H1 (cell line): ENCODE measurements around the gene INPP5J.

Experiments used
- CHD2 ChIP-seq: IDR thresholded peaks from 2 replicates; pipeline ENCODE4 v1.6.1; 2012; ENCODE audit warnings: low read length, improper control_type of control experiment
- JUN ChIP-seq: IDR thresholded peaks from 2 replicates; pipeline ENCODE4 v1.6.1; 2011; ENCODE audit warnings: low read depth, mild to moderate bottlenecking, improper control_type of control experiment, low read length
- JUND ChIP-seq: IDR thresholded peaks from 2 replicates; pipeline ENCODE4 v1.6.1; 2011; ENCODE audit warnings: mild to moderate bottlenecking, improper control_type of control experiment, low read length
- NRF1 ChIP-seq: IDR thresholded peaks from 2 replicates; pipeline ENCODE4 v1.6.1; 2011; ENCODE audit warnings: mild to moderate bottlenecking, low read depth, low read length, improper control_type of control experiment
- POLR2AphosphoS5 ChIP-seq: IDR thresholded peaks from 2 replicates; pipeline ENCODE4 v1.6.1; 2011; ENCODE audit warnings: low read depth, low read length
- SP4 ChIP-seq: IDR thresholded peaks from 2 replicates; pipeline ENCODE4 v1.6.1; 2012; ENCODE audit warnings: low read length, inconsistent platforms
- SRF ChIP-seq: IDR thresholded peaks from 2 replicates; pipeline ENCODE4 v1.6.1; 2011; ENCODE audit warnings: mild to moderate bottlenecking, low read depth, low read length, moderate library complexity
- TAF1 ChIP-seq: IDR thresholded peaks from 2 replicates; pipeline ENCODE4 v1.6.1; 2011; ENCODE audit warnings: mild to moderate bottlenecking, low read depth, low read length
- YY1 ChIP-seq: IDR thresholded peaks from 2 replicates; pipeline ENCODE4 v1.6.1; 2011; ENCODE audit warnings: low read depth, mild to moderate bottlenecking, low read length
- TF ChIP-seq, protein P1 (sequence below): IDR thresholded peaks from 2 replicates; pipeline ENCODE4 v1.6.1; 2012; ENCODE audit warnings: inconsistent platforms

DNA sequence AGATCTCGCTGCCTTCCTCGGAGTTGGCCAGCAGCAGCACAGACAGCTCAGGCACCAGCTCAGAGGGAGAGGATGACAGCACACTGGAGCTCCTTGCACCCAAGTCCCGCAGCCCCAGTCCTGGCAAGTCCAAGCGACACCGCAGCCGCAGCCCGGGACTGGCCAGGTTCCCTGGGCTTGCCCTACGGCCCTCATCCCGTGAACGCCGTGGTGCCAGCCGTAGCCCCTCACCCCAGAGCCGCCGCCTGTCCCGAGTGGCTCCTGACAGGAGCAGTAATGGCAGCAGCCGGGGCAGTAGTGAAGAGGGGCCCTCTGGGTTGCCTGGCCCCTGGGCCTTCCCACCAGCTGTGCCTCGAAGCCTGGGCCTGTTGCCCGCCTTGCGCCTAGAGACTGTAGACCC lies 11.1 kb downstream of the INPP5J start:
- TF ChIP-seq, protein P1, sequence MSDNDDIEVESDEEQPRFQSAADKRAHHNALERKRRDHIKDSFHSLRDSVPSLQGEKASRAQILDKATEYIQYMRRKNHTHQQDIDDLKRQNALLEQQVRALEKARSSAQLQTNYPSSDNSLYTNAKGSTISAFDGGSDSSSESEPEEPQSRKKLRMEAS = no peak
- TF ChIP-seq POLR2AphosphoS5 (no peak), JUN (no peak), SP4 (no peak), YY1 (no peak), CHD2 (no peak), TAF1 (no peak), SRF (no peak), JUND (no peak), NRF1 (no peak)
